Measurements from ENCODE around the gene HSBP1.

DNA sequence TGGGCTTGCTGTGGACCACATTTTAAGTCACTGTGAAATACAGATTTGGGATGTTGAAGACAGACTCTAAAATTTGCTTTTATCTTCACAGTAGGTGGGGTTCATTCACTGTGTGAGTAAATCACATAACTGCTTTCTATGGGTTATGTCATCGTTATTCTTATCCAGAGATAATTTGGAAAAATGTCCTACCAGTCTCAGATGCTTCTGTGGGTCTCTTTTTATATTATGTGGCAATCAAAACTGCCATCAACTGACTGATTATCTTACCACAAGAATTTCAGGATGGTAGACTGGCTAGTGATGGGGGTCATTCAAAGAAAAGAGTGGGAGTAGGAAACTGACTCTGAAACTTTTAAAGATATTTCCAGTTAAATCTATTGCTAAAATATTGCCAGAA is 3.1 kb downstream of the HSBP1 start:
- TF ChIP-seq GABPA (IDR thresholded peaks at IDR 0.05; ENCODE audit: low read depth, low read length), result no peak
- no peak for TF ChIP-seq GABPA (CRISPR knock-in tag; IDR thresholded peaks at IDR 0.05; ENCODE audit: low read depth)
- TF ChIP-seq BCL3 (CRISPR knock-in tag; IDR thresholded peaks at IDR 0.05), result no peak
- TF ChIP-seq, protein P1, sequence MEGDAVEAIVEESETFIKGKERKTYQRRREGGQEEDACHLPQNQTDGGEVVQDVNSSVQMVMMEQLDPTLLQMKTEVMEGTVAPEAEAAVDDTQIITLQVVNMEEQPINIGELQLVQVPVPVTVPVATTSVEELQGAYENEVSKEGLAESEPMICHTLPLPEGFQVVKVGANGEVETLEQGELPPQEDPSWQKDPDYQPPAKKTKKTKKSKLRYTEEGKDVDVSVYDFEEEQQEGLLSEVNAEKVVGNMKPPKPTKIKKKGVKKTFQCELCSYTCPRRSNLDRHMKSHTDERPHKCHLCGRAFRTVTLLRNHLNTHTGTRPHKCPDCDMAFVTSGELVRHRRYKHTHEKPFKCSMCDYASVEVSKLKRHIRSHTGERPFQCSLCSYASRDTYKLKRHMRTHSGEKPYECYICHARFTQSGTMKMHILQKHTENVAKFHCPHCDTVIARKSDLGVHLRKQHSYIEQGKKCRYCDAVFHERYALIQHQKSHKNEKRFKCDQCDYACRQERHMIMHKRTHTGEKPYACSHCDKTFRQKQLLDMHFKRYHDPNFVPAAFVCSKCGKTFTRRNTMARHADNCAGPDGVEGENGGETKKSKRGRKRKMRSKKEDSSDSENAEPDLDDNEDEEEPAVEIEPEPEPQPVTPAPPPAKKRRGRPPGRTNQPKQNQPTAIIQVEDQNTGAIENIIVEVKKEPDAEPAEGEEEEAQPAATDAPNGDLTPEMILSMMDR (CRISPR knock-in tag; IDR thresholded peaks at IDR 0.05), result no peak
- no peak for TF ChIP-seq POLR2AphosphoS2 (IDR thresholded peaks at IDR 0.05; ENCODE audit: low read depth, low read length)
- TF ChIP-seq ZNF331 (CRISPR knock-in tag; IDR thresholded peaks at IDR 0.05), result no peak
- no peak for TF ChIP-seq THRA (CRISPR knock-in tag; IDR thresholded peaks at IDR 0.05; ENCODE audit: borderline replicate concordance)
- no peak for TF ChIP-seq MAX (IDR thresholded peaks at IDR 0.05)
- TF ChIP-seq ISX (CRISPR knock-in tag; conservative IDR thresholded peaks at IDR 0.05), result no peak
- TF ChIP-seq, protein P2, sequence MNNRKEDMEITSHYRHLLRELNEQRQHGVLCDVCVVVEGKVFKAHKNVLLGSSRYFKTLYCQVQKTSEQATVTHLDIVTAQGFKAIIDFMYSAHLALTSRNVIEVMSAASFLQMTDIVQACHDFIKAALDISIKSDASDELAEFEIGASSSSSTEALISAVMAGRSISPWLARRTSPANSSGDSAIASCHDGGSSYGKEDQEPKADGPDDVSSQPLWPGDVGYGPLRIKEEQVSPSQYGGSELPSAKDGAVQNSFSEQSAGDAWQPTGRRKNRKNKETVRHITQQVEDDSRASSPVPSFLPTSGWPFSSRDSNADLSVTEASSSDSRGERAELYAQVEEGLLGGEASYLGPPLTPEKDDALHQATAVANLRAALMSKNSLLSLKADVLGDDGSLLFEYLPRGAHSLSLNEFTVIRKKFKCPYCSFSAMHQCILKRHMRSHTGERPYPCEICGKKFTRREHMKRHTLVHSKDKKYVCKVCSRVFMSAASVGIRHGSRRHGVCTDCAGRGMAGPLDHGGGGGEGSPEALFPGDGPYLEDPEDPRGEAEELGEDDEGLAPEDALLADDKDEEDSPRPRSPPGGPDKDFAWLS (CRISPR knock-in tag; IDR thresholded peaks at IDR 0.05; ENCODE audit: borderline replicate concordance), result no peak
- TF ChIP-seq FOSL1 (CRISPR knock-in tag; IDR thresholded peaks at IDR 0.05; ENCODE audit: borderline replicate concordance), result no peak
- TF ChIP-seq RXRA (CRISPR knock-in tag; IDR thresholded peaks at IDR 0.05), result no peak
- TF ChIP-seq, protein P3, sequence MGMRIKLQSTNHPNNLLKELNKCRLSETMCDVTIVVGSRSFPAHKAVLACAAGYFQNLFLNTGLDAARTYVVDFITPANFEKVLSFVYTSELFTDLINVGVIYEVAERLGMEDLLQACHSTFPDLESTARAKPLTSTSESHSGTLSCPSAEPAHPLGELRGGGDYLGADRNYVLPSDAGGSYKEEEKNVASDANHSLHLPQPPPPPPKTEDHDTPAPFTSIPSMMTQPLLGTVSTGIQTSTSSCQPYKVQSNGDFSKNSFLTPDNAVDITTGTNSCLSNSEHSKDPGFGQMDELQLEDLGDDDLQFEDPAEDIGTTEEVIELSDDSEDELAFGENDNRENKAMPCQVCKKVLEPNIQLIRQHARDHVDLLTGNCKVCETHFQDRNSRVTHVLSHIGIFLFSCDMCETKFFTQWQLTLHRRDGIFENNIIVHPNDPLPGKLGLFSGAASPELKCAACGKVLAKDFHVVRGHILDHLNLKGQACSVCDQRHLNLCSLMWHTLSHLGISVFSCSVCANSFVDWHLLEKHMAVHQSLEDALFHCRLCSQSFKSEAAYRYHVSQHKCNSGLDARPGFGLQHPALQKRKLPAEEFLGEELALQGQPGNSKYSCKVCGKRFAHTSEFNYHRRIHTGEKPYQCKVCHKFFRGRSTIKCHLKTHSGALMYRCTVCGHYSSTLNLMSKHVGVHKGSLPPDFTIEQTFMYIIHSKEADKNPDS (CRISPR knock-in tag; IDR thresholded peaks at IDR 0.05), result no peak
- TF ChIP-seq CBX2 (IDR thresholded peaks at IDR 0.05; ENCODE audit: low read depth, low read length), result no peak
- no peak for TF ChIP-seq CBX2 (CRISPR knock-in tag; IDR thresholded peaks at IDR 0.05; ENCODE audit: low read depth)
- no peak for TF ChIP-seq MAFK (conservative IDR thresholded peaks at IDR 0.05 in 1 of 2, IDR thresholded peaks at IDR 0.05 in 1 of 2; ENCODE audit: low read length in 2 of 2)
